Hepatocyte (in vitro differentiated cells): Measurements from ENCODE around the gene RNF168.

ENCODE experiments used
- EZH2 ChIP-seq: fragments of 200-600 bp; sonication (generic); IDR thresholded peaks from 2 replicates; pipeline ENCODE4 v1.6.1; 2016; ENCODE audit warnings: antibody characterized with exemption, mild to moderate bottlenecking, borderline replicate concordance
- EZH2phosphoT487 ChIP-seq: fragments of 200-600 bp; sonication (generic); IDR thresholded peaks from one replicate; pipeline ENCODE4 v1.6.1; 2018; ENCODE audit warnings: antibody characterized with exemption, mild to moderate bottlenecking, low read depth, moderate library complexity; ENCODE audit not compliant: unreplicated experiment, severe bottlenecking
- TF ChIP-seq, protein P1 (sequence below): fragments of 200-600 bp; sonication (generic); IDR thresholded peaks from 2 replicates; pipeline ENCODE4 v1.5.1; 2016; ENCODE audit warnings: antibody characterized with exemption, mild to moderate bottlenecking; ENCODE audit not compliant: poor library complexity

DNA sequence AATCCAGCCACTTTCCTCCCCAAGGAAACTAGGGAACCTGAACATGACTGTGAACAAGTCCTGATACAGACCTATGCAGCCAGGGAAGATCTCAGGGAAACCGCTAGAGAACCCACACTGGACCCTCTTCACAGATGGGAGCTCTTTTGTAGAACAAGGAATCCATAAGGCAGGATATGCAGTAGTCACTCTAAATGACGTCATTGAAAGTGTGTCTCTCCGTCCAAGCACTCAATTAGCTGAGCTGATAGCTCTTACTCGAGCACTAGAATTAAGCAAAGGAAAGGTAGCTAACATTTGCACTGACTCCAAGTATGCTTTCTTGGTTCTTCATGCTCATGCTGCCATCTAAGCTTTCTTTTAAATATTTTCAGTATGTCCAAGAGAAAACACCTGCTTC is 21.6 kb upstream of the RNF168 start:
- TF ChIP-seq EZH2phosphoT487 (no peak), EZH2 (no peak)
- TF ChIP-seq, protein P1, sequence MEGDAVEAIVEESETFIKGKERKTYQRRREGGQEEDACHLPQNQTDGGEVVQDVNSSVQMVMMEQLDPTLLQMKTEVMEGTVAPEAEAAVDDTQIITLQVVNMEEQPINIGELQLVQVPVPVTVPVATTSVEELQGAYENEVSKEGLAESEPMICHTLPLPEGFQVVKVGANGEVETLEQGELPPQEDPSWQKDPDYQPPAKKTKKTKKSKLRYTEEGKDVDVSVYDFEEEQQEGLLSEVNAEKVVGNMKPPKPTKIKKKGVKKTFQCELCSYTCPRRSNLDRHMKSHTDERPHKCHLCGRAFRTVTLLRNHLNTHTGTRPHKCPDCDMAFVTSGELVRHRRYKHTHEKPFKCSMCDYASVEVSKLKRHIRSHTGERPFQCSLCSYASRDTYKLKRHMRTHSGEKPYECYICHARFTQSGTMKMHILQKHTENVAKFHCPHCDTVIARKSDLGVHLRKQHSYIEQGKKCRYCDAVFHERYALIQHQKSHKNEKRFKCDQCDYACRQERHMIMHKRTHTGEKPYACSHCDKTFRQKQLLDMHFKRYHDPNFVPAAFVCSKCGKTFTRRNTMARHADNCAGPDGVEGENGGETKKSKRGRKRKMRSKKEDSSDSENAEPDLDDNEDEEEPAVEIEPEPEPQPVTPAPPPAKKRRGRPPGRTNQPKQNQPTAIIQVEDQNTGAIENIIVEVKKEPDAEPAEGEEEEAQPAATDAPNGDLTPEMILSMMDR: no peak
